Measurements from ENCODE around the gene CYBB. TPM values are rescaled to one million over a fixed set of nuclear protein-coding genes. Genes with fewer than 3 reads are reported as not detected.

The CYBB gene
- total RNA-seq, 1 donor: under 0.01 TPM

DNA sequence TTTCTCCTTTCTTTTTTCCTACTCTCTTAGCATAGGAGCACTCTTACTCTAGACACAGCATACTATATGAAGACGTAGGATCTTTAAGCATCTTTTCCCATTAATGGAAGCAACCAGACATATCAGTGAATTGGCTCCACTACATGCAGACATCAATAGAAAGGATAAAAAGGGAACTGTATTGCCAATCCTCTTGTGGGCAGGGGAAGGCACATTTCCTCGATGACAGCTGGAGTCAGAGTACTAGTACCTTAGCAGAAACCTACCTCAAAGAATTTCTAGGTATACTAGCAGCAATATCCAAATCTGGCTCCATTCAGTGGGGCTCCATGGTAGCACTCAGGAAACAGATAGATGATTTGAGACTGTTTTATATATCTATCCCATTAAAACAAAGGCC lies 20.1 kb downstream of the CYBB start:
- no peak for TF ChIP-seq CTCF (IDR thresholded peaks at IDR 0.05; ENCODE audit: insufficient read depth, low read depth, low read length)
- H3K4me3 ChIP-seq (ENCODE audit: low read depth, low read length): no peak overlapping the region
- no peak for DNase-seq (ENCODE audit: low read depth)

DNA sequence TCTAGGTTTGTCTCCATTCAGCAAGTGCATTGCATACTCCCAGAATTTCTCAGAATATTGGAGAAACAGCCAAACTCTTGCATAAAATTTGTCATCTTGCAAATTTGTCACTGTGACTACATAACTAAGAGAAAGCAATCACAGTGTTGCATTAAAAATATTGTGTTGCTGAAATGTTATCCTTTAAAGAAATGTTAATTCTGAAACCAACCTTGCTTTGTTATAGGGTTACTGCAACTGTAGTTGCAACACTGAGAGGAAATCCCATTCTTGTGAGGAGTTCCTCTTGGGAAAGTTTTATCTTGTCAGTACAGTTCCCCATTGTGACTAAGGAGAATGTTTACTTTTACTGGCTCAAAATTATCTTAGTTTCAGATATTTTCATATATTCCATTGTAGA lies 20.9 kb downstream of the CYBB start:
- DNase-seq (ENCODE audit: low read depth): no peak
- TF ChIP-seq CTCF (IDR thresholded peaks at IDR 0.05; ENCODE audit: insufficient read depth, low read depth, low read length): no peak
- no peak overlapping the region for H3K4me3 ChIP-seq (ENCODE audit: low read depth, low read length)

DNA sequence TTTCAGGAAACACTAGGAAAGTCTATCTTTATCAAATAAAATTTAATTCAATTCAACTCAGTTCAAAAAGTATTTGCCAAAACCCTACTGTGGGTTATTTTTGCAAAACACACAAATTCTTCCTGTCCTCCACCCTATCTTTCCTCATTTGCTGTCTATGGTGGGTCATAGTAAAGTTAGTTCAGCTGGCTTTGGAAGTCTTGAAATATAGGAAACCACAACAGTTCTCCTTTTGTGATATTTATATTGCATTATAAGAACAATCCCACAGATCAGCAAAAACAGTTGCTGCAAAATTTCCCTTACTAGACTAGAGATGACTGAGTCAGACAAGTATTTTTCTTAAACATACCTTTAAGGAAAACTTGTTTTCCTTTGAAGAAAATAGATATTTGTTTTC lies 22.2 kb downstream of the CYBB start:
- H3K4me3 ChIP-seq (ENCODE audit: low read depth, low read length): no peak overlapping the region
- no peak for DNase-seq (ENCODE audit: low read depth)
- TF ChIP-seq CTCF (IDR thresholded peaks at IDR 0.05; ENCODE audit: insufficient read depth, low read depth, low read length): no peak

DNA sequence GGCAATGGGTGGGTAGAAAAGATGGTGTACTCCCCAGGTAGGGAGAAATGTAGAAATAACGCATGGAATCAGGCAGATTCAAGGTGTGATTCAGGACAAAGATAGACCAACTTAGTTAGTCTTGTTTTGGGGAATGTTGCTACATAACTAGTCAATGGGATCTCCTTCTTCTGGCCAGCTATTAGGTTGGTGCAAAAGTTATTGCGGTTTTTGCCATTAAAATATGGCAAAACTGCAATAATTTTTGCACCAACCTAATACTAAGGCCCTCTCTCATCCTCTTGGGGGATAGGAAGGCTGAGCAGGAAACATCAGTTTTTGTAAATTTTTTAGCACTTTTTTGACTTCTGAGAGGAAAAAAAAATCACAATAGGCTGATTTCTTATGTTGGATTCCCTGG lies 23.2 kb downstream of the CYBB start:
- no peak overlapping the region for H3K4me3 ChIP-seq (ENCODE audit: low read depth, low read length)
- no peak for DNase-seq (ENCODE audit: low read depth)
- no peak for TF ChIP-seq CTCF (IDR thresholded peaks at IDR 0.05; ENCODE audit: insufficient read depth, low read depth, low read length)

- no peak for TF ChIP-seq CTCF (IDR thresholded peaks at IDR 0.05; ENCODE audit: insufficient read depth, low read depth, low read length)
- no peak for DNase-seq (ENCODE audit: low read depth)
- no peak overlapping the region for H3K4me3 ChIP-seq (ENCODE audit: low read depth, low read length)
Measured at GRCh38 chrX:37809970-37810369, 30.1 kb downstream of the CYBB start.

DNA sequence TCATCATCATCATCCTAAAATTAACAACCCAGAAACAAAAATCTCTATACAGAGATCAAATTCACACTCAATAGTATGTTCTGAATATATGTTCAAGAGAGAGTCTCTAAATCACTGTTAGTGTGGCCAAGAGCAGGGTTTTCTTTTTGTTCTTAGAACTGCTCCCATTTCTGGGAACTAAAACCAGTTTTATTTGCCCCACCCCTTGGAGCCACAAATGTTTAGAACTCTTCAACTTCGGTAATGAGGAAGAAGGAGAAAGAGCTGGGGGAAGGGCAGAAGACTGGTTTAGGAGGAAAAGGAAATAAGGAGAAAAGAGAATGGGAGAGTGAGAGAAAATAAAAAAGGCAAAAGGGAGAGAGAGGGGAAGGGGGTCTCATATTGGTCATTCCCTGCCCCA lies 32.3 kb downstream of the CYBB start:
- no peak for DNase-seq (ENCODE audit: low read depth)

More for the DNA sequence above, 32.3 kb downstream of the CYBB start:
- H3K4me3 ChIP-seq (ENCODE audit: low read depth, low read length): no peak overlapping the region
- no peak for TF ChIP-seq CTCF (IDR thresholded peaks at IDR 0.05; ENCODE audit: insufficient read depth, low read depth, low read length)
